HL-60/S4 treated with retinoic acid at 250 ng/mL for 4 days and 3 days (cell line): ENCODE measurements around the gene ADIPOR2.

Source experiments
- in situ Hi-C: fragments of 300-500 bp; cut with MboI; formaldehyde crosslinking; loops from 2 replicates; pipeline ENCODE4 v1.7.0; 2022; ENCODE audit warnings: low sequenced_read_pairs

The ADIPOR2 gene

GRCh38 chr12:1825382-1826102, 134.7 kb downstream of the ADIPOR2 start:
- in situ Hi-C loops, result no loop called here

GRCh38 chr12:1826401-1826800, 135.5 kb downstream of the ADIPOR2 start:
- in situ Hi-C loops, result no loop called here

GRCh38 chr12:1826867-1827705, 136.2 kb downstream of the ADIPOR2 start:
- in situ Hi-C loops, result no loop called here

GRCh38 chr12:1827826-1828805, 137.2 kb downstream of the ADIPOR2 start:
- in situ Hi-C loops, result no loop called here

GRCh38 chr12:1828856-1829255, 138.0 kb downstream of the ADIPOR2 start:
- in situ Hi-C loops, result no loop called here

GRCh38 chr12:1829306-1829900, 138.5 kb downstream of the ADIPOR2 start:
- in situ Hi-C loops, result no loop called here

GRCh38 chr12:1830401-1830845, 139.6 kb downstream of the ADIPOR2 start:
- in situ Hi-C loops, result no loop called here

- in situ Hi-C loops, result no loop called here
Observed at GRCh38 chr12:1830981-1831963, 140.4 kb downstream of the ADIPOR2 start.

GRCh38 chr12:1832801-1833595, 142.1 kb downstream of the ADIPOR2 start:
- in situ Hi-C loops, result no loop called here

- in situ Hi-C loops, result no loop called here
Observed at GRCh38 chr12:1833596-1834028, 142.7 kb downstream of the ADIPOR2 start.

- in situ Hi-C loops, result no loop called here
Observed at GRCh38 chr12:1834186-1834925, 143.5 kb downstream of the ADIPOR2 start.

- in situ Hi-C loops, result no loop called here
Observed at GRCh38 chr12:1835211-1836131, 144.6 kb downstream of the ADIPOR2 start.

- in situ Hi-C loops, result no loop called here
Observed at GRCh38 chr12:1836241-1836803, 145.5 kb downstream of the ADIPOR2 start.

GRCh38 chr12:1836854-1837421, 146.1 kb downstream of the ADIPOR2 start:
- in situ Hi-C loops, result no loop called here

- in situ Hi-C loops, result no loop called here
Observed at GRCh38 chr12:1837541-1838204, 146.8 kb downstream of the ADIPOR2 start.
